HepG2 (cell line): ENCODE data around the gene MICB. TPM values are rescaled to one million over a fixed set of nuclear protein-coding genes. Genes with fewer than 3 reads are reported as not detected.

Experiments
- HDAC2 ChIP-seq: sonication (generic); formaldehyde crosslinking; IDR thresholded peaks from 2 replicates; pipeline ENCODE4 v1.4.0; 2020; ENCODE audit warnings: missing genetic modification reagents
- HNF4A ChIP-seq: sonication (generic); formaldehyde crosslinking; IDR thresholded peaks from 2 replicates; pipeline ENCODE4 v1.4.0; 2020; ENCODE audit warnings: missing genetic modification reagents
- IRX3 ChIP-seq: sonication (generic); formaldehyde crosslinking; IDR thresholded peaks from 2 replicates; pipeline ENCODE4 v1.8.1; 2023; ENCODE audit warnings: mild to moderate bottlenecking, low read depth, missing genetic modification reagents, borderline replicate concordance
- ISX ChIP-seq: sonication (generic); formaldehyde crosslinking; conservative IDR thresholded peaks from 2 replicates; pipeline ENCODE4 v1.5.0; 2020; ENCODE audit warnings: missing genetic modification reagents
- KDM3A ChIP-seq: IDR thresholded peaks from 2 replicates; pipeline ENCODE4 v1.6.1; 2018; ENCODE audit warnings: low read depth, missing compliant biosample characterization
- KLF12 ChIP-seq: sonication (generic); formaldehyde crosslinking; IDR thresholded peaks from 2 replicates; pipeline ENCODE4 v1.4.0; 2020; ENCODE audit warnings: missing genetic modification reagents, borderline replicate concordance
- MED1 ChIP-seq: sonication (generic); formaldehyde crosslinking; IDR thresholded peaks from 2 replicates; pipeline ENCODE4 v1.4.0; 2020; ENCODE audit warnings: missing genetic modification reagents
- MLLT10 ChIP-seq: sonication (generic); formaldehyde crosslinking; IDR thresholded peaks from 2 replicates; pipeline ENCODE4 v1.4.0; 2020; ENCODE audit warnings: missing genetic modification reagents
- NAIF1 ChIP-seq: sonication (generic); formaldehyde crosslinking; IDR thresholded peaks from 2 replicates; pipeline ENCODE4 v1.5.0; 2020; ENCODE audit warnings: mild to moderate bottlenecking, missing genetic modification reagents, borderline replicate concordance
- POLR2AphosphoS5 ChIP-seq: IDR thresholded peaks from 2 replicates; pipeline ENCODE4 v1.6.1; 2012; ENCODE audit warnings: low read depth, low read length
- POLR2G ChIP-seq: fragments of 200-400 bp; formaldehyde crosslinking; IDR thresholded peaks from 2 replicates; pipeline ENCODE4 v1.6.1; 2018; ENCODE audit warnings: mild to moderate bottlenecking, low read depth, low read length, moderate library complexity
- RAD51 ChIP-seq: fragments of 450-650 bp; IDR thresholded peaks from 2 replicates; pipeline ENCODE4 v1.6.1; 2016; ENCODE audit warnings: borderline replicate concordance
- SAP130 ChIP-seq: IDR thresholded peaks from 2 replicates; pipeline ENCODE4 v1.6.1; 2016; ENCODE audit warnings: low read depth
- TBL1XR1 ChIP-seq: fragments of 150-350 bp; IDR thresholded peaks from 2 replicates; pipeline ENCODE4 v1.6.1; 2014; ENCODE audit warnings: borderline replicate concordance, low read length; ENCODE audit not compliant: partially characterized antibody
- ZIK1 ChIP-seq: sonication (generic); formaldehyde crosslinking; IDR thresholded peaks from 2 replicates; pipeline ENCODE4 v1.5.0; 2020; ENCODE audit warnings: mild to moderate bottlenecking, low read depth, missing genetic modification reagents, borderline replicate concordance
- ZNF569 ChIP-seq: sonication (generic); formaldehyde crosslinking; IDR thresholded peaks from 2 replicates; pipeline ENCODE4 v1.5.0; 2020; ENCODE audit warnings: mild to moderate bottlenecking, missing genetic modification reagents, moderate library complexity, borderline replicate concordance
- ZNF720 ChIP-seq: sonication (generic); formaldehyde crosslinking; IDR thresholded peaks from 2 replicates; pipeline ENCODE4 v1.4.0; 2020; ENCODE audit warnings: missing genetic modification reagents
- polyA plus RNA-seq, 8 experiments: library from polyadenylated mRNA; depleted of rRNA in 3 of 8; stranded (reverse) in 7 of 8; unstranded in 1 of 8; fragments of >200 nt; fragmentation: Illumina TruSeq in 4 of 8; extraction: Trizol in 4 of 8; gene quantifications; 2 replicates each; pipeline versions ENCODE4 v1.2.1 to v1.2.3, GENCODE V29; 2011 to 2016; ENCODE audit warnings: low read depth in 4 of 8, missing spikeins in 1 of 8, mixed read lengths in 1 of 8; ENCODE audit not compliant: insufficient read depth in 1 of 8
- total RNA-seq, 5 experiments: library from RNA; depleted of rRNA; stranded (reverse); fragments of >200 nt; fragmentation: Illumina TruSeq; extraction: Trizol; gene quantifications; 2 replicates each; pipeline ENCODE4 v1.2.3, GENCODE V29; 2016; ENCODE audit warnings: low read depth in 1 of 5
- TF ChIP-seq, protein P1 (sequence below): sonication (generic); formaldehyde crosslinking; IDR thresholded peaks from 2 replicates; pipeline ENCODE4 v1.5.0; 2020; ENCODE audit warnings: mild to moderate bottlenecking, missing genetic modification reagents, borderline replicate concordance
- TF ChIP-seq, protein P2 (sequence below): sonication (generic); formaldehyde crosslinking; IDR thresholded peaks from 2 replicates; pipeline ENCODE4 v1.4.0; 2020; ENCODE audit warnings: missing genetic modification reagents
- TF ChIP-seq, protein P3 (sequence below): sonication (generic); formaldehyde crosslinking; IDR thresholded peaks from 2 replicates; pipeline ENCODE4 v1.5.0; 2020; ENCODE audit warnings: missing genetic modification reagents

The MICB gene
- total and polyA plus RNA-seq, 2 of the 13 experiments (the other 11 are each of a cell fraction or from before 2014, with no cell fraction given), result 12.5 to 12.8 TPM

DNA sequence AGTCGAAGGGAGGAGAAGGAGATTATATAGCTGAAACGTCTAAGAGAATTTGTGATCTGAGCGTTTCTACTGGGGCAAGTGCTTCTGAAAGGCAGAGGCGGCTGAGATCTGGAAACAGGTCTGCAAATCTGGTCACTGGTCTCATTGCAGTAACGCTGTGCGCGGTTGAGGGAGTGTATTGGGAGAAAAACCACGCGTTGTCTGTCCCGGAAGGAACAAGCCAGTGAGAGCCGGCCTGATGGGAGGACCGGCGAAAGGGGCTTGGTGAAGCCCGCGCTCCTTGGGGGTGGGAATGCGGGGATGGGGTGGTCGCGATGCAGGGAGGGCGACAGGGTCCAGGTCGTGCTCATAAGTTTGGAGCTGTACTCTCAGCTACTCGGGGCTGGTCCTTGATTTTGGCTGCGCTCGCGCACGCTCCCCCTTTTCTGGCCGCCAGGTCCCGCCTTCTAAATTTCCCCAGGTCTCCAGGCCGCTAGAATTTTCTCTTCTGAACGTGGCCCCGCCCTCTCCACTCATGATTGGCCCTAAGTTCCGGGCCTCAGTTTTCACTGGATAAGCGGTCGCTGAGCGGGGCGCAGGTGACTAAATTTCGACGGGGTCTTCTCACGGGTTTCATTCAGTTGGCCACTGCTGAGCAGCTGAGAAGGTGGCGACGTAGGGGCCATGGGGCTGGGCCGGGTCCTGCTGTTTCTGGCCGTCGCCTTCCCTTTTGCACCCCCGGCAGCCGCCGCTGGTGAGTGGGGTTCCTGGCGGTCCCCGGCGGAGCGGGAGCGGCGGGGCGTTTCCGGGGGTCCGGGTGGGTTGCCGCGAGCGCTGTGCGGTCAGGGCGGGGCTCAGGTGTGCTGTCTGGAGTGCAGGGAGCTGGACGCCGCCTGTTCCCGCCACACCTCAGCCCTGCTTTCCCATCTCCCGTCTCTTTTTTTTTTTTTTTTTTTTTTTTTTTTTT lies at the start of gene MICB (continued):
- TF ChIP-seq MED1 (no peak), SAP130 (CRISPR knock-in tag) (peak; percentile 72), POLR2AphosphoS5 (peak; percentile 55), HDAC2 (no peak), ZNF720 (CRISPR knock-in tag) (no peak), ISX (CRISPR knock-in tag) (no peak), RAD51 (no peak), HNF4A (CRISPR knock-in tag) (0 out of 2 replicates have a peak, but pooled peaks have one; percentile 3), KLF12 (CRISPR knock-in tag) (no peak), ZNF569 (CRISPR knock-in tag) (no peak), NAIF1 (peak; percentile 32; the same call in 1 of the 2 replicates), KDM3A (CRISPR knock-in tag) (no peak), POLR2G (peak; percentile 60; the same call in 1 of the 2 replicates), IRX3 (CRISPR knock-in tag) (no peak), ZIK1 (CRISPR knock-in tag) (no peak), TBL1XR1 (no peak), MLLT10 (no peak)
- TF ChIP-seq, protein P1, sequence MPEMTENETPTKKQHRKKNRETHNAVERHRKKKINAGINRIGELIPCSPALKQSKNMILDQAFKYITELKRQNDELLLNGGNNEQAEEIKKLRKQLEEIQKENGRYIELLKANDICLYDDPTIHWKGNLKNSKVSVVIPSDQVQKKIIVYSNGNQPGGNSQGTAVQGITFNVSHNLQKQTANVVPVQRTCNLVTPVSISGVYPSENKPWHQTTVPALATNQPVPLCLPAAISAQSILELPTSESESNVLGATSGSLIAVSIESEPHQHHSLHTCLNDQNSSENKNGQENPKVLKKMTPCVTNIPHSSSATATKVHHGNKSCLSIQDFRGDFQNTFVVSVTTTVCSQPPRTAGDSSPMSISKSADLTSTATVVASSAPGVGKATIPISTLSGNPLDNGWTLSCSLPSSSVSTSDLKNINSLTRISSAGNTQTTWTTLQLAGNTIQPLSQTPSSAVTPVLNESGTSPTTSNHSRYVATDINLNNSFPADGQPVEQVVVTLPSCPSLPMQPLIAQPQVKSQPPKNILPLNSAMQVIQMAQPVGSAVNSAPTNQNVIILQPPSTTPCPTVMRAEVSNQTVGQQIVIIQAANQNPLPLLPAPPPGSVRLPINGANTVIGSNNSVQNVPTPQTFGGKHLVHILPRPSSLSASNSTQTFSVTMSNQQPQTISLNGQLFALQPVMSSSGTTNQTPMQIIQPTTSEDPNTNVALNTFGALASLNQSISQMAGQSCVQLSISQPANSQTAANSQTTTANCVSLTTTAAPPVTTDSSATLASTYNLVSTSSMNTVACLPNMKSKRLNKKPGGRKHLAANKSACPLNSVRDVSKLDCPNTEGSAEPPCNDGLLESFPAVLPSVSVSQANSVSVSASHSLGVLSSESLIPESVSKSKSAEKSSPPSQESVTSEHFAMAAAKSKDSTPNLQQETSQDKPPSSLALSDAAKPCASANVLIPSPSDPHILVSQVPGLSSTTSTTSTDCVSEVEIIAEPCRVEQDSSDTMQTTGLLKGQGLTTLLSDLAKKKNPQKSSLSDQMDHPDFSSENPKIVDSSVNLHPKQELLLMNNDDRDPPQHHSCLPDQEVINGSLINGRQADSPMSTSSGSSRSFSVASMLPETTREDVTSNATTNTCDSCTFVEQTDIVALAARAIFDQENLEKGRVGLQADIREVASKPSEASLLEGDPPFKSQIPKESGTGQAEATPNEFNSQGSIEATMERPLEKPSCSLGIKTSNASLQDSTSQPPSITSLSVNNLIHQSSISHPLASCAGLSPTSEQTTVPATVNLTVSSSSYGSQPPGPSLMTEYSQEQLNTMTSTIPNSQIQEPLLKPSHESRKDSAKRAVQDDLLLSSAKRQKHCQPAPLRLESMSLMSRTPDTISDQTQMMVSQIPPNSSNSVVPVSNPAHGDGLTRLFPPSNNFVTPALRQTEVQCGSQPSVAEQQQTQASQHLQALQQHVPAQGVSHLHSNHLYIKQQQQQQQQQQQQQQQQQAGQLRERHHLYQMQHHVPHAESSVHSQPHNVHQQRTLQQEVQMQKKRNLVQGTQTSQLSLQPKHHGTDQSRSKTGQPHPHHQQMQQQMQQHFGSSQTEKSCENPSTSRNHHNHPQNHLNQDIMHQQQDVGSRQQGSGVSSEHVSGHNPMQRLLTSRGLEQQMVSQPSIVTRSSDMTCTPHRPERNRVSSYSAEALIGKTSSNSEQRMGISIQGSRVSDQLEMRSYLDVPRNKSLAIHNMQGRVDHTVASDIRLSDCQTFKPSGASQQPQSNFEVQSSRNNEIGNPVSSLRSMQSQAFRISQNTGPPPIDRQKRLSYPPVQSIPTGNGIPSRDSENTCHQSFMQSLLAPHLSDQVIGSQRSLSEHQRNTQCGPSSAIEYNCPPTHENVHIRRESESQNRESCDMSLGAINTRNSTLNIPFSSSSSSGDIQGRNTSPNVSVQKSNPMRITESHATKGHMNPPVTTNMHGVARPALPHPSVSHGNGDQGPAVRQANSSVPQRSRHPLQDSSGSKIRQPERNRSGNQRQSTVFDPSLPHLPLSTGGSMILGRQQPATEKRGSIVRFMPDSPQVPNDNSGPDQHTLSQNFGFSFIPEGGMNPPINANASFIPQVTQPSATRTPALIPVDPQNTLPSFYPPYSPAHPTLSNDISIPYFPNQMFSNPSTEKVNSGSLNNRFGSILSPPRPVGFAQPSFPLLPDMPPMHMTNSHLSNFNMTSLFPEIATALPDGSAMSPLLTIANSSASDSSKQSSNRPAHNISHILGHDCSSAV (CRISPR knock-in tag), result 0 out of 2 replicates have a peak, but pooled peaks have one; percentile 25
- TF ChIP-seq, protein P2, sequence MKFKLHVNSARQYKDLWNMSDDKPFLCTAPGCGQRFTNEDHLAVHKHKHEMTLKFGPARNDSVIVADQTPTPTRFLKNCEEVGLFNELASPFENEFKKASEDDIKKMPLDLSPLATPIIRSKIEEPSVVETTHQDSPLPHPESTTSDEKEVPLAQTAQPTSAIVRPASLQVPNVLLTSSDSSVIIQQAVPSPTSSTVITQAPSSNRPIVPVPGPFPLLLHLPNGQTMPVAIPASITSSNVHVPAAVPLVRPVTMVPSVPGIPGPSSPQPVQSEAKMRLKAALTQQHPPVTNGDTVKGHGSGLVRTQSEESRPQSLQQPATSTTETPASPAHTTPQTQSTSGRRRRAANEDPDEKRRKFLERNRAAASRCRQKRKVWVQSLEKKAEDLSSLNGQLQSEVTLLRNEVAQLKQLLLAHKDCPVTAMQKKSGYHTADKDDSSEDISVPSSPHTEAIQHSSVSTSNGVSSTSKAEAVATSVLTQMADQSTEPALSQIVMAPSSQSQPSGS (CRISPR knock-in tag), result no peak
- TF ChIP-seq, protein P3, sequence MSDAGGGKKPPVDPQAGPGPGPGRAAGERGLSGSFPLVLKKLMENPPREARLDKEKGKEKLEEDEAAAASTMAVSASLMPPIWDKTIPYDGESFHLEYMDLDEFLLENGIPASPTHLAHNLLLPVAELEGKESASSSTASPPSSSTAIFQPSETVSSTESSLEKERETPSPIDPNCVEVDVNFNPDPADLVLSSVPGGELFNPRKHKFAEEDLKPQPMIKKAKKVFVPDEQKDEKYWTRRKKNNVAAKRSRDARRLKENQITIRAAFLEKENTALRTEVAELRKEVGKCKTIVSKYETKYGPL, result no peak
